HG03103 (cell line): ENCODE results near the gene DGCR6L.
"Not testable (repeated sequence)": the region's sequence is repeated elsewhere in the genome, so short reads cannot be mapped to it uniquely, and the experiment has no call there.

Source experiments
- ATAC-seq: cut with Tn5 transposase; IDR thresholded peaks from one replicate; pipeline ENCODE4 v1.9.1; 2021; ENCODE audit warnings: low read depth; ENCODE audit not compliant: unreplicated experiment

The DGCR6L gene

DNA sequence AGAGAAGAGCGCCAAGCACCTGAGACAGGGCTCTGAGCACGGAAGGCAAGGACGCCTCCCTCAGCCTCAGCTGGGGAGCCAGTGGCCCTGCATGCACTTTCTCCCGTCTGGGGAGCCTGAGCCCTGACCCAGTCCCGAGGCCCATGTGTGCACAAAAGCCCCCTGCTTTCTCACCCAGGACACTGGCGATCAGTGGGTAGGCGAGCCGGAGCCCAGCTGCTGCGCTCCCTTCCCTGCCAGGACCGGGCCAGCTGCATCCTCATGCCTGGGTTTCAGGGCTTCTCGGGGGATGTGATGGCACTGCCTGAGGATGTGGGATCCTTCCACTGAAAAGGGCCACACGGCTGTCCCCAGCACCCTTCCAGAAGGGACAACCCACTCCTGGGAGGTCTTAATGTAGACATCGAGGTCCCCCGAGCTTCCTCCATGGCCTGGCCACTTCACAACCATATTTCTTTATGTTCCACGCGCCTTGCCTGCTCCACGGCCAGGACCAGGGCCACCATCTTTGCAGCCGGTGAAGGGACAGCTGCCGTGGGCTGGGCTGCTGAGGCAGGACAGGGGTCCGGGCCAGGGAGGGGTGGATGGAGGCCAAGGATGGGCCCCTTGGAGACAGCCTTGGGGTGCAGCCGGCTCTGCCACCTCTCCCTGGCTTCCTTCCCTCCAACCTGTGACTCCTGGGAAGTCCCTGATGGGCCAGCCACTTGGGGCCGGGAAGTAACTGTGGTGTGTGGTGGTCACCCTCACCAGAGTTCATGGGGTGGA lies 41.0 kb downstream of the DGCR6L start:
- not testable (repeated sequence) for ATAC-seq

DNA sequence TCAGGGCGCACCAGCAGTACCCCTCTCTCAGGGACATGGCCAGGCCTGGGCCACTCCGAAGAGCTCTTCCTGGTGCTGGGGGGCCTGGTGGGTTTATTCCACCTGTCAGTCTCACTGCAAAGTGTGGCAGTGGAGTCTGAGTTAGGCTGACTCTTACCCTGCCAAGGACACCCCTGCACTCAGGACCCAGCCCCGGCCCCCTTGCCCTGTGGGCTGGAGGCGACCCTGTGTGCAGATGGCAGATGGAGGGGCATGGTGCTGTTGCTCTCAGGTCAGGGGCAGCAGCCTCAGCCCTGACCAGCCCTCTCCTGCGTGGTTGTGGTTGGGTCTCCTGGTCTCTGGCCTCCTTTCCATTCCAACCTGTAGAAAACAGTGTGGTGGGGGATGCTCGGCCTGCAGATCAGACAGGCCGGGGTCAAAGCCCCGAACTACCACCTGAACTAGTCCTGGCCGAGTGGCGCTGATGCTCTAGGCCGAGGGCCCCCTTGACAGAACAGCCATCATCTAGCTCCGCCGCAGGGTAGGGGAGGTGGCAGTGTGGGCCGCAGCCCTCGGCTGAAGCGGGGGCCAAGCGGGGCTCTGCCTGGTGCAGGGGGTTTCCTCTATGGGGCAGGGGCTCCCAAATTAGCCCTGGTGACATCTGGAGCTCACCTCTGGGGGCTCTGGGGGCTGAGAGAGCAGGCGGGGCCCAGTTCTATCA lies 41.8 kb downstream of the DGCR6L start:
- not testable (repeated sequence) for ATAC-seq

DNA sequence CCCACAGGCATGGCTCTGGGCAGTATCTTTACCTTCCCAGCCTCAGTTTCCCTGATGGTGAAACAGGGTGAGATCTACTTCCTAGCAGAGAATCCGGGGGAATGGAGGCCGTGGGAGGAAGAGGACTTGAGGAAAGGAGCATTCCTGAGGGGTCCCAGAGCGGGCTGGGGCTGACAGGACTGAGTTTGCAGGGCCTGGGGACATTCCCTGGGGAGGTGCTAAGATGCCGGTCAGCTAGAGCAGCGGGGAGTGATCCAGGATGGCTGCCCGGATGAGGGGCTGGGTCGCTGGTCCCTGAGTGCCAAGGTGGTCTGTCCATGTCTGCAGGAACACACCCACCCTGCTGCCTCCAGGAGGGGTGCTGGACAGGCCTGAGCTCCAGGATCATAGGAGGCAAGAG lies 43.4 kb downstream of the DGCR6L start:
- ATAC-seq = no peak

DNA sequence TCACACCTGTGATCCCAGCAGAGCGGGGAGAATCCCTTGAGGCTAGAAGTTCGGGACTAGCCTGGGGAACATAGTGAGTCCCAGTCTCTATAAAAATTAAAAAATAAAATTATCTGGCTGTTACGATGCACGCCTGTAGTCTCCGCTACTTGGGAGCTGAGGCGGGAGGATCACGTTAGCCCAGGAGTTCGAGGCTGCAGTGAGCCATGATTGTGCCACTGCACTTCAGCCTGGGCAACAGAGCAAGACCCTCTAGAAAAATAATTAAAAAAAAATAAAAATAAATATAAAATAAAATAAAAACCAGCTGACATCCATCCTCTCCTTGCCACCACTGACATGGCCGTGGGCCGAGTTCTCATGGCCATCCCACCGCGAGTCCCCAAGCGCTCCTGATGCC lies 44.0 kb downstream of the DGCR6L start:
- no peak for ATAC-seq

DNA sequence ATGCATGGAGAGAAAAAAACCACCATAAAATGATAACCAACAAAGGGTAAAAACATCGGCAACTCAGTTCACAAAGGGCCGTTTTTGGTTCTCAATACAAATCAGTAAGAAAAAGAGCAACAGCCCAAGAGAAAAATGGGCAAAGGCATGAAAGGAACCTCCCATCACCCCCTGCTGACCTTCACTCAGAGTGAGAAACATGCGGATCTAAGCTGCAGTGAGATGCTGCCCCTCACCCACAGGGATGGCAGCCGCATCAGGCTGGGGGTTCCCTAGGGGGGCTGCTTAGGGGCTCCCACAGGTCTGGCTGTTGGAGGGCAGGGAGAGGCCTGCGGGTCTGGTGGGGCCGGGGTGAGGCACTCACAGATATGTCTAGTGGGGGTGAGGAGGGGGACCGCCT lies 44.5 kb downstream of the DGCR6L start:
- ATAC-seq = not testable (repeated sequence)

DNA sequence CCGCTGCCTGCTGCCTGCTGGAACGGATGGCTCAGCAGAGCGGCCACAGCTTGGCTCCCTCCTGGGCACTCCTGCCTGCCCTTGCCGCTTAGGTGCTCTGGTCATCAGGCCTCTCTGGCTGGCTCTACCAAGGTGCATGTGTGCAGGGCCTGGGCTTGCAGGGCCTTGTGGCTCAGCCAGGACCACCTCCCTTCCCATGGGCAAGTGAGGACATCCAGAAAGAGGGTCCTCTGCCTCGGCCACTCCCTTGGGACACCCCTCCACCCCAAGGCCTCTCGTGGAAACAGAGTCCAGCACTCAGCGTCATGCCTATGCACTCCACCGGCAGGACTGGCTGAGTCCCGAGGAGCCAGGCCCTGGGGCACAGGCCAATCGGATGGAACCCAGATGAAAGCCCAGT lies 45.5 kb downstream of the DGCR6L start:
- ATAC-seq = not testable (repeated sequence)

DNA sequence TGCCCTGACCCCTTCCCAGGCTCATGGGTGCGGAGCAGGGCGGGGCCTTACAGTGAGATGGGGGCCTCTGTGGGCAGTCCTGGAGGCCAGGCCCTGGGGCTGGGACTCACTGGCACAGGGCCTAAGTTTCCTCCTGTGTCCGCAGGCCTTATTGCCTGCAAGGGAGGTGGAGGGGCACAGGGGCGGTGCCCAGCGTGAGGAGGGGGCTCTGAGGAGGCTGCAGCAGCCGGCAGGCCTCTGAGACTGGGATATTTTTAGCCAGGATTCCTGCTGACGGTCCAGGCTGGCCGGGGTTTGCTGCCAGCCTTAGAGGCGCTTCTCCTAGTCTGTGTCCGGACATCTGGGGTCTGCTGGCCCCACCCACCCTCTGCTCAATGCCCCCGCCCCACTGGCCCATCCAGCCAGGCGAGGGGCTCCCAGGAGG lies 46.1 kb downstream of the DGCR6L start:
- ATAC-seq = no peak

DNA sequence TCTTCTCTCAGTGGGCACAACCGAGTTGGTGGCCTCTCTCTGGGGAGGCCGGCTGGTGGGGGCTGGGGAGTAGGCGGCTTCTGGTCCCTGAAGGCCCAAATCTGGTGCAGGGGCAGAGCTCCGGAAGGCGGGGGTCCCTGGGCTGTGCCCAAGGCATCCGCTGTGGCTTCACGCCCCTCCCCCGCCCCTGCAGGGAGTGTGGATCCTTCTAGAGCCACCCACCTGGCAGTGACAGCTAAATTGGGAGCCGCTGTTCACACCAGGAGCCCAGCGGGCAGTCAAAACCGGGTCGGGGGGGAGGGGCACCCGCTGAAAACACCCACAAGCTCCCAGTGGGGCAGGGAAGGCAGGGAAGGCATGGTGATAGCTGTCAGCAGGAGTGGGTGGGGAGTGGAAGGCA lies 47.2 kb downstream of the DGCR6L start:
- no peak for ATAC-seq

DNA sequence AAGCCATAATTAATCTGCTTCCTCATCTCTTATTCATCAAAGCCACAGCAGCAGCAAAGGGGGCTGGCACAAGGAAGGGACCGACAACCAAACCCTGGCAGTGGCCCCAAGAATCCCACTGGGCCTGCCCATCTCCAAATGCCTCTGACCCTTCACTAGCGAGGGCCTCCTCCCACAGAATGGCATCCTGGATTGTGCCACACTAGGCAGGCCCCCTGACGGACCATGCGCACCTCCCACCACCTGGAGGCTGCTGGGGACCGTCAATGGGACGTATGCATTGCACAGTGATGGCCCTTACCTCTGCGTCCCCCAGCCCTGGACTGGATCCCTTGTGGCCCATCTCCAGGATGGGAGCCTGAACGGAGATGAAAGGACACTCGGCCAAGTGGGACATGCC lies 47.7 kb downstream of the DGCR6L start:
- no peak for ATAC-seq

DNA sequence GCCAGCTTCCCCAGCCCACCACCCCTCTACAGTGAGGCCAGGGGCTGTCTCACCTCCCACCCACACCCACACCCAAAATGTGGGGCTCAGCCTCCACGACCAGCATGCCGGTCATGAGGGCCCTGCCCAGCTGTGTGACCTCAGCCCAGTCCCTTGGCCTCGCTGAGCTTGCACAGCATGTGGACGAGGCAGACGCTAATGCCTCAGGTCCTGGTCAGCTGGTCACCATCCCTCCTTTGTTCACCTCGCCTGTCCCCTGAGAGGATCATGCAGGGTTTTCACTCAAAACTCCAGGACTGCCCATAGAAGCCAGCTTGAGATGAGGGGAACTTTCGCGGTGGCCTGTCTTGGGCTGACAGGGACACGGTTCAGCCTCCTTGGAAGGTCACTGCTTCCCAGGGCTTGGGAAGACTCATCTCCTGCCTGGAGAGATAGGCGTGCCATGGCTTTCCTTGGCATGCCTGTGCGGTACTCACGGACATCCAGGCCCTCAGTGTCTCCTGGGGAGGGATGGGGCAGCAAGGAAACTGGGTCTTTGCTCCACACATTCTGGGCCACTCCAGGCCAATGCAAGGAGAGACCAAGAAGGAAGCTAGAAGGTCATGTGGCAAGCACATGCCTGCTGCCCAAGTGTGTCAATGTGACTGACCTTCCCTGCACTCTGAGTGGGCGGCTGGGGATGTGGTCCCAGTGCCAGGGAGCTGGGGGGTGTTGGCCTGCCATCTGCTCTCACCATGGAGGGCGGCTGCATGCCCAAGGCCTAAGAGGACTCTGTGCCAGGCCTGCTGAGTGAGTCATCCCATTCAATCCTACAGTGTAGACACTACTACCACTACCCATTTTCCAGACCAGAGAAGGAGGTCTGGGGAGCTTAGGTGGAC lies 48.5 kb downstream of the DGCR6L start:
- no peak for ATAC-seq

DNA sequence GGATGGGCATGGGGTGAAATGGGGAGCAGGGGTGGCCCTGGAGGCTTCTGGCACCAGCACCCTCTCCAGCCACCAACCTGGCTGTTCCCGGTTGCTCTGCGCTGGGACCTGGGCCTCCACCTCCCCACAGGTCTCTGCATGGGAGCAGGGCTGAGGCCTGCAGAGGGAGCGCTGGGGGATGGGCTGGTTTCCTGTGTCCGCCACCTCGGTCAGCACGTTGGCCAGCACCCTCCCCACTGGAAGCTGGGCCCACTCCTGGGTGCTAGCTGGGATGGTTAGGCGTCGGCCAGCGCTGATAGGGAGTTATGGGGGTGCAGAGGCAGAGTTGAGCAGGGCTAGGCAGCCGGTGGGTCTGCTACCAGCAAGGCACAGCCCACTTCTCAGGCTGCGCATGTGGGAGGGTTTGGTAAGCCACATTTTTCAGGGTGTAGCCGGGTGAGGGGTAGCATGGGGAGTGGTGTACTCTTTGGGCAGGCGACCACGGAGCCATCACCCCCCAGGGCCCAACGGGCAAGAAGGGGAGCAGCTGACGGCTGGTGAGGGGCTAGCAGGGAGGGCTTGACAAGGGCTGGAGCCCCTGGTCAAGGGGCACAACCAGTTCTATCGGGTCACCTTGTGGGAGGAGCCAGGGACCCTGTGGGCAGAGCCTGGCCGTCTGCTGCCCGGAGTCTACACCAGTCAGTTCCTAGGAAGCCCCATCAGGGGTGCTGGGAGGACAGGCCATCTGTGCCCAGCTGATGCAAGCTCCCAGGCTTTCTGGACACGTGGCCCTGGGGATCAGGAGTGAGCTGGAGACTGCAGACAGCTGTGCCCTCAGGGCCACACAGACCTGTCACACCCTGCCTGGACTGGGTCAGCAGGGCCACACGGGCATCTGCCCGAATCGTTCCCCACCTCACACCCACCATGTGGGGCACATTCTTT lies 49.4 kb downstream of the DGCR6L start:
- not testable (repeated sequence) for ATAC-seq

DNA sequence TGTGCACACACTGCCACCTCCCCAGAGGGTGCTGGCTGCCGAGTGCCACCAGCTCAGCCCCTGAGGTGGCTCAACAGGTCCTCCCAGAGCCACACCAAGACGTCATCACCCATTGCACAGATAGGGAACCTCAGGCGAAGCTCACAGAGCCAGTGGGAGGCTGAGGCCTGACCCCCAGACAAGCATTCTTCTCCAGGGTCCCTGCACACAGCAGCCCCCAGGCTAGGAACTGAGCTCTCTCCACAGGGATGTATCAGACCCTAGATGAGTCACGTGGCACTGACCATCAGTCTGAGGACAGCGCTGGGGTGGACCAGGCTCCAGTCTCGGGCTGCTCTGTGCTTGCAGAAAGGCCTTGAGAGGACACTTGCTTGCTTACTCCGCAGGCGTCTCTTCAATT lies 50.2 kb downstream of the DGCR6L start:
- not testable (repeated sequence) for ATAC-seq

DNA sequence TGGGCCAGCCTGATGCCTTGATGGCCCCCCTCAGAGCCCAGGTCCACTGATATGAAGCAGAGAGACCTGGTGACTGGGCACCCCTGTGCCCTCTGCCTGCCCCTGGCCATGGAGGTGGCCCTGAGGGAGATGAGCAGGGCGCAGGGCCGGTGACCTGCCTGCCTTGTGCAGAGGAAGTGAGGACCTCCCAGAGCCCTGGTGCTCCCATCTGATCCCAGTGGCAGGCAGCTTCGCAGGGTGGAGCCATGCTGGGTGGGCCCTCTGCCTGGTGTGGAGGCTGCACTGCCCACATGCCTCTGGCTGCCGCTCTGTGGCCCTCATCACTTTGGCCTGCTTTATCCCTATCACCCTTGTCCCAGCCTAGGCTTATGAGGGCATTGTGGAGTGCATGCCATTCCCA lies 50.7 kb downstream of the DGCR6L start:
- not testable (repeated sequence) for ATAC-seq

DNA sequence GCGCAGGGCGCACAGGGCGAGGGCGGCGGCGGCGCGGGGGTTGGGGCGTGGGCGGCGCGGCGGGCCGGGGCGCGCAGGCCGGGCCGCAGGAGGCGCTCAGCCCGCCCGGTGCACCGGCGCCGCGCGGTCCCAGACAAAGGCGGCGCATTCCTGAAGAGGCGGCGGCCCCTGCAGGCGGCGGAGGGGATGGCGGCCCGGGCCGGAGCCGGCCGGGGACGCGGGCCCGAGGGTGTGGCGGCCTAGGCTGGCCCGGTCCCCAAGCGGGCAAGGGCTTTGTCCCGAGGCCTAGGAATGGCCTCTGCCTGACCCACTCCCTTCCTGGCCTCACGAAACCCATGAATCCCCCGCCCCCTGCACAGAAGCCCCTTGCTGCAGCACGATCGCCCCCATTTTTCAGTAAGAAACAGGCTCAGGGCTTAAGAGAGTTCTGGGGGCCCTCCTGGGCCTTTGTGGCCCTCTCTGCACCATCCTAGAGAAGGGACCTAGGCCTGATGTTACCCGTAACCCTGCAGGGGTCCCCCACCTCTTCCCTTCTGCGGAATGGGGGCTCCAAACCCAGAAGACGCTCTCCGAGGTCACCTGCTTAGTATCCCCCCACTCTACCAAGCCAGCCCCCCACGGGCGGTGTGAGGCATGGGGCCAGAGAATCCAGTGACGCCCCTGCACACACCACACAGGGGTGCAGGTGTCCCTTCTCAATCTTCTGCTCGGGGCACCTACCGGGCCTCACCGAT lies 51.4 kb downstream of the DGCR6L start, which contains the start of gene RTN4R:
RTN4R (minus strand) TSS at position 40 of the 734 bp plus-strand sequence. CDS start 226 bp downstream, outside the sequence.
- no peak for ATAC-seq

DNA sequence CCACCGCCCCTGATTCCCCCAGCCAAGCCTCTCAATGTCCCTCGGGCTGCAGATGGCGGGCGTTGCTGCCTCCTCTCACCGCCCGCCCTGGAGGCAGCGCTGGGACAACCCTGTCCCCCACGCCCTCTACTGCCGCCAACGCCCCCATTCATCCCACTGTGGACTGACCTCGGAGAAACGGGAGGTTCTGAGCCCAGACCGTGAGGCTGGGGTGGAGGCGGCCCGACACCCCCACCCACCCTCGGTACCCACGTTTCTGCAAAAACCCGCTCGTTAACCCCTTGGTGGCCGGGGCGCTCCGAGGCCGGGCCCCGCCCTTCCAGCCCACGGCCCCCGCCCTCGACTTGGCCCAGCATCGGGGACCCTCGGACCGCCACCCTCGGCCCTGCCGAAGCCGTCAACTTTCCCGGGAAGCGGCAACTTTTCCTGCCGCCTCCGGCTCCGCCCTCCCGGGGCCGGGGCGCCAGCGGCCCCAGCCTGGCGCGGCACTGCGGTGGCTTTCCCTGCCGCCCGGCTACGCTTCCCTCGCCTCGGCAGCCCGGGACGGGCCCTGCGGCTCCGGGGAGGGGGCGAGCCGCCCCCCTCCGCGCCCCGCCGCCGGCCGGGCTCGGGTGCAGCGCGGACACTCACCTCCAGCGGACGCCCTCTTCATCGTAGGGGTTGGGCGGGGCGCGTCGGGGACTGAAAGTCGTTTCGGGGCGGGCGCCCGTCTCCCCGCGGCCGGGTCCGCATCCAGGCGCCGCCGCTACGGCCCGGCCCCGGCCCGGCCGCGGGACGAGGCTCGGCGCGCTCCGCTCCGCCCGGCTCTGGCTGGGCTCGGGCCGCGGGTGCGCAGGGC lies 52.2 kb downstream of the DGCR6L start:
- ATAC-seq = no peak

DNA sequence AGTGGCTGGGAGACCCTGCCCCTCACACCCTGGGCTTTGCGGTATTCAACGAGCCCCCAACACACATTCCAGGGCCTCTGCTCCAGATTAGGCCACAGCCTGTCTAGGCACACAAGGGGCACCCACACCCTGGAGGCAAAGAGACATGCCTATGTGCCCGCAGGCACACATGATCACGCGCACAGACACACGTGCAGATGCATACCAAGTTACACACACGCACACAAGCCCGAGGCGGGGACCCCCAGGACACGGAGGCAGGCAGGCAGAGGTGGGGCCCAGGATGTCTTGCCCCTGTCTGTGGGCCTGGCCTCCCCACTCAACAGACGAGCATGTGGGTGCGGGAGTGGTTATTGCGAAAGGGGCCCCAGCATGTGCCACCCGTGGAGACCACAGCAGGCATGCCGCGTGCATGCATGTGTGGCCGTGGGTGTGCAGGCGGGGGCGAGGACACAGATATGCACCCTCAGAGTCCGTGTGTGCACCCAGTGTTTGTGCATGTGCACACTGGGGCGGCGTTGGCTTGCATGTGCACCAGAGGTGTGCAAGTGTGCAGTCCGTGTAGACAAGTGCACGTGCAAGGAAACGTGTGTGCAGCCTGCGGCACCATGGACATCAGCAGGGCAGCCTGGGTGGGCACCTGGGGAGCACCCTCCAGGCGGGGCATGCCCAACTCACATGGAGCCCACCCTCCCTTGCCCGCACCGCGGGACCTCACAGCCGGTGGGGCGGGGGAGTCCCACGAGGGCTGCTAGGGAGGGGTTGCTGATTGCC lies 53.0 kb downstream of the DGCR6L start:
- ATAC-seq = not testable (repeated sequence)

DNA sequence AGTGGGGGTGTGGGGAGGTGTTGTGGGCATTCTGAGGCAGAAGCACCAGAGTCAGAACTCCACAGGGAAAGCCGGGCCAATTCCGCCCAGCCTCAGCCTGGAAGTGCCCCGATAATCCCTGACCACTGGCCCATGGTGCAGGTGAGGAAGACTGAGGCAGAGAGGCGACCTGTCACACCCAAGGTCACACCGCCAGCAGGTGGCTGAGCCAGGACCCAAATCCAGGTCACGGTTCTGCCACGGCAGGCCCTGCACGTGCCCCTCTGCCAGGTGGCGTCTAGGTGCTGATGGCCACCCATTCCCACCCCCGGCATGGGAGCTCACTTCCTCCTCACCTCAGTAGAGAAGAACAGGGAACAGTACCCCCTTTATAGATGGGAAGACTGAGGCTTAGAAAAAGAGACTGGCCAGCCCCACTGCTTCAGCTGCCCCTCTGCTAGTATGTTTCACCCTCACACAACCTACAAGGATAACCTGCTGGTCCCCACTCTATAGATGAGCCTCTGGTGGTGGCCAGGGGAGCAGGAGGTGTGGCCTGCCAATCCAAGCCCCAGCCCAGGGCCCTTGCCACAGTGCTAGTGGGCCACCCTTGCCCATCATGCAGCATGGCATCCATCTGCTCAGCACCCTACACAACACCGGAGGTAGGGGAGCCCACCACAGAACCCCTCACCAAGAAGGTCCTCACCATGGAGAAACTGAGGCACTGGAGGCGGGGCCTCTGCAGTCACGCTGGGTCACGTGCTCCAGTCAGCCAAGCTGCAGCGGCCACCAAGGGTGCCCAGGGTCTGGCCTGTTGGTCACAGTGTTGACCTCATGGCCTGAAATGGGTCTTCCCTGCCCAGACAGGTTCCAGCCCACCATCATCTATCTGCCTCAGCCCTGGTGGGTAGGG lies 53.8 kb downstream of the DGCR6L start:
- not testable (repeated sequence) for ATAC-seq
